ENCODE measurements around the gene F13A1.

The F13A1 gene

GRCh38 chr6:6191476-6191875, 129.0 kb downstream of the F13A1 start:
- DNase-seq = no peak

- no peak for DNase-seq
Measured at GRCh38 chr6:6180684-6181083, 139.8 kb downstream of the F13A1 start.

- DNase-seq = no peak
Measured at GRCh38 chr6:6179858-6180623, 140.4 kb downstream of the F13A1 start.

GRCh38 chr6:6178795-6179194, 141.7 kb downstream of the F13A1 start:
- DNase-seq = no peak

- DNase-seq = no peak
Measured at GRCh38 chr6:6177754-6178153, 142.7 kb downstream of the F13A1 start.

GRCh38 chr6:6176586-6177228, 143.8 kb downstream of the F13A1 start:
- no peak for DNase-seq

- DNase-seq = no peak
Measured at GRCh38 chr6:6176127-6176526, 144.3 kb downstream of the F13A1 start.

GRCh38 chr6:6169141-6169540, 151.3 kb downstream of the F13A1 start:
- DNase-seq = no peak

GRCh38 chr6:6166064-6166463, 154.4 kb downstream of the F13A1 start:
- no peak for DNase-seq

GRCh38 chr6:6164367-6164766, 156.1 kb downstream of the F13A1 start:
- no peak for DNase-seq

- no peak for DNase-seq
Measured at GRCh38 chr6:6154335-6154734, 166.1 kb downstream of the F13A1 start.

- no peak for DNase-seq
Measured at GRCh38 chr6:6152060-6152459, 168.4 kb downstream of the F13A1 start.

GRCh38 chr6:6148192-6148815, 172.2 kb downstream of the F13A1 start:
- DNase-seq = no peak

GRCh38 chr6:6131492-6132109, 188.9 kb downstream of the F13A1 start:
- DNase-seq = no peak

- DNase-seq = no peak
Measured at GRCh38 chr6:6125495-6125894, 195.0 kb downstream of the F13A1 start.

- DNase-seq = no peak
Measured at GRCh38 chr6:6123803-6124202, 196.7 kb downstream of the F13A1 start.

GRCh38 chr6:6121943-6122342, 198.5 kb downstream of the F13A1 start:
- DNase-seq = no peak

GRCh38 chr6:6105472-6106036, 214.9 kb downstream of the F13A1 start:
- DNase-seq = no peak

Data from stimulated activated CD4-positive, alpha-beta T cell treated with anti-CD3 and anti-CD28 coated beads, Interleukin-12 subunit alpha, Interleukin-12 subunit beta, amount 100 ng/mL, for 4 hours (primary cell).